RWPE2 (cell line): ENCODE results near the gene TRIM29.

ENCODE experiments used
- ATAC-seq: fragments of 200-7000 bp; cut with Tn5 transposase; 3 replicates; pipeline ENCODE4 v1.9.1; 2021; ENCODE audit warnings: low read depth
- DNase-seq: peaks from one replicate; pipeline ENCODE4 v3.0.0-alpha.2; 2020; ENCODE audit warnings: low spot score
- H3K27ac ChIP-seq: fragments of 450-650 bp; 2 replicates; pipeline ENCODE4 v1.5.1; 2017; ENCODE audit warnings: mild to moderate bottlenecking; ENCODE audit not compliant: poor library complexity, severe bottlenecking
- H3K27me3 ChIP-seq: fragments of 250-450 bp; sonication (Bioruptor Pico); 2 replicates; pipeline ENCODE4 v1.5.1; 2021; ENCODE audit warnings: mild to moderate bottlenecking, moderate library complexity; ENCODE audit not compliant: insufficient read depth, poor library complexity, severe bottlenecking
- H3K36me3 ChIP-seq: fragments of 250-450 bp; sonication (Bioruptor Pico); 2 replicates; pipeline ENCODE4 v1.5.1; 2020; ENCODE audit warnings: low read depth, mild to moderate bottlenecking, moderate library complexity
- H3K4me1 ChIP-seq: fragments of 250-450 bp; sonication (Bioruptor Pico); 2 replicates; pipeline ENCODE4 v1.5.1; 2021; ENCODE audit warnings: mild to moderate bottlenecking, moderate library complexity; ENCODE audit not compliant: insufficient read depth, poor library complexity, severe bottlenecking
- H3K4me3 ChIP-seq: fragments of 250-450 bp; sonication (Bioruptor Pico); 2 replicates; pipeline ENCODE4 v1.5.1; 2021; ENCODE audit warnings: mild to moderate bottlenecking, moderate library complexity; ENCODE audit not compliant: severe bottlenecking
- H3K9me3 ChIP-seq: fragments of 250-450 bp; sonication (Bioruptor Pico); 2 replicates; pipeline ENCODE4 v1.5.1; 2021; ENCODE audit warnings: mild to moderate bottlenecking, moderate library complexity; ENCODE audit not compliant: severe bottlenecking
- CTCF ChIP-seq: fragments of 450-650 bp; IDR thresholded peaks from one replicate; pipeline ENCODE4 v1.5.1; 2017; ENCODE audit warnings: mild to moderate bottlenecking, moderate library complexity; ENCODE audit not compliant: poor library complexity, severe bottlenecking

The TRIM29 gene

GRCh38 chr11:120137187-120137610, 714 bp downstream of the TRIM29 start:
- H3K36me3 ChIP-seq = peaks cover 34% of the 10 kb centered on the region
- H3K27ac ChIP-seq = peak overlapping the region; percentile 78
- TF ChIP-seq CTCF = no peak
- peak; percentile 3; the same call in 1 of the 3 replicates for ATAC-seq
- no peaks in the 10 kb centered on the region for H3K27me3 ChIP-seq
- H3K9me3 ChIP-seq = no peaks in the 10 kb centered on the region
- peak overlapping the region; percentile 57 for H3K4me3 ChIP-seq
- peaks cover 23% of the 10 kb centered on the region for H3K4me1 ChIP-seq
- peak; percentile 47 for DNase-seq

DNA sequence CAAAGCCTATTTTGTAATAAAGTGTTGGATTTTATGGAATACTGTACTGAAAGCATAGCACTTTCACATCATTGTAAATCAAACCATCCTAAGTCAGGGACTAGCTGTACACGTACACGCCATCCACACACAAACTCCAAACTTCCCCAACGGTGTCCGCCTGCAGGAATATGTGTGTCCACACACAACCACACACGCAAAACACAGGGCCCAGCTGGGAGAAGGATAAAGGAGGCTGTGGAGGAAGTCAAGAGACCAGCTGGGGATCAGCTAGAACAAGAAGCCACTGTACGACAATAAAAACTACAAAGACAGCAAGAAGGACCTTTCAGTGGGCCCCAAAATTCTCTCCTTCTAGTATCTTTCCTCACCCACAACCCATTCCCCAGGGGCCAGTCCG, 1.6 kb downstream of the TRIM29 start:
- Histone ChIP-seq H3K9me3 (no peaks in the 10 kb centered on the region), H3K27me3 (no peaks in the 10 kb centered on the region), H3K36me3 (peaks cover 40% of the 10 kb centered on the region), H3K27ac (peak overlapping the region; percentile 78), H3K4me1 (peaks cover 31% of the 10 kb centered on the region), H3K4me3 (peak overlapping the region; percentile 57)
- DNase-seq = peak; percentile 32
- no peak for ATAC-seq
- TF ChIP-seq CTCF = no peak

DNA sequence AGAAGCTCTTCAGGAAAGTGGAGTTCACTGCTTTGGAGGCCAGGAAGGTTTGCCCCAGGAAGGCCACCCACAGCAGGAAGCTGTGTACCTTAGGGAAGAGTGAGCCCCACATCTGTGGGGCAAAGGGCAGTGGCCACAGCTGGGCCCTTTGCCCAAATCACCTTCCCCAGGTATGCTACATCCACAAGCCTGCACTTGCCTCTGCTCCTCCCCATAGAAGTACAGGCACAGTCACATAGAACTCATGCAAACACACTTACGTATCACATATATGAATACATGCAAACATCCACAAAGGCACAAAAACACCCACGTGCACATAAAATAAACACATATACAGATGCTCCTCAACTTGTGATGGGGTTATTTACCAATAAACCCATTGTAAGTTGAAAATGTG, 2.1 kb downstream of the TRIM29 start:
- H3K27ac ChIP-seq = peak overlapping the region; percentile 78
- no peak for TF ChIP-seq CTCF
- peak overlapping the region; percentile 57 for H3K4me3 ChIP-seq
- DNase-seq (peak; percentile 70), ATAC-seq (peak; percentile 57)
- H3K27me3 ChIP-seq = no peaks in the 10 kb centered on the region
- peaks cover 31% of the 10 kb centered on the region for H3K4me1 ChIP-seq
- peaks cover 45% of the 10 kb centered on the region for H3K36me3 ChIP-seq
- no peaks in the 10 kb centered on the region for H3K9me3 ChIP-seq

DNA sequence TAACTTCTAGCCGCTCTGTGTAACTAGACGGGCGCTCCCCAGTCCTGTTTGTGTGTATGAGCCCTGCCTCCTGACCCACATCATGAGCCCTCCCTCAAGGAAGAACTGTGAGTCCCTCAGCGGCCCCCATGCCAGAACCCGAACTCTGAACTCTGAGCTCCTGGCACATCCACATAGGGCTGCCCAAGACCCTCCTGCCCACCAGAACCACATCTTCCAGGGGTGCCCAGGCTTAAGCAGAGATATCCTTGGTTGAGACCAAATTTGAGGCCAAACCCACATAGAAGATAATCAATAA, 3.0 kb downstream of the TRIM29 start:
- TF ChIP-seq CTCF = no peak
- H3K4me1 ChIP-seq = peaks cover 36% of the 10 kb centered on the region
- no peaks in the 10 kb centered on the region for H3K9me3 ChIP-seq
- H3K27me3 ChIP-seq = no peaks in the 10 kb centered on the region
- peaks cover 55% of the 10 kb centered on the region for H3K36me3 ChIP-seq
- peak overlapping the region; percentile 78 for H3K27ac ChIP-seq
- DNase-seq (peak; percentile 31), ATAC-seq (no peak)
- peak overlapping the region; percentile 57 for H3K4me3 ChIP-seq

- Histone ChIP-seq H3K9me3 (no peaks in the 10 kb centered on the region), H3K36me3 (peaks cover 60% of the 10 kb centered on the region), H3K4me1 (peaks cover 42% of the 10 kb centered on the region), H3K27ac (peak overlapping the region; percentile 64), H3K4me3 (peak overlapping the region; percentile 57), H3K27me3 (no peaks in the 10 kb centered on the region)
- DNase-seq (peak; percentile 30), ATAC-seq (no peak)
- TF ChIP-seq CTCF = no peak
Observed at GRCh38 chr11:120134106-120134930, 3.6 kb downstream of the TRIM29 start.
